Fibroblast of pulmonary artery (primary cell): Measurements from ENCODE around the gene STAT3.

Experiments
- DNase-seq: peaks from one replicate; pipeline ENCODE4 v3.0.0-alpha.2; 2010; ENCODE audit warnings: low read depth
- H3K4me3 ChIP-seq: replicated peaks from 2 replicates; pipeline ENCODE4 v1.5.1; 2011; ENCODE audit warnings: low read depth, mild to moderate bottlenecking, control low read depth, low read length, moderate library complexity
- CTCF ChIP-seq: IDR thresholded peaks from 2 replicates; pipeline ENCODE4 v1.5.1; 2011; ENCODE audit warnings: mild to moderate bottlenecking, control low read depth, low read length, inconsistent platforms; ENCODE audit errors: missing control alignments

STAT3 gene

GRCh38 chr17:42274253-42274542 lies 114.0 kb downstream of the STAT3 start:
- no peak for DNase-seq
- H3K4me3 ChIP-seq: no peak overlapping the region
- no peak for TF ChIP-seq CTCF

GRCh38 chr17:42273474-42274252 lies 114.6 kb downstream of the STAT3 start:
- DNase-seq: no peak
- no peak for TF ChIP-seq CTCF
- no peak overlapping the region for H3K4me3 ChIP-seq

- DNase-seq: no peak
- no peak for TF ChIP-seq CTCF
- no peak overlapping the region for H3K4me3 ChIP-seq
Observed at GRCh38 chr17:42272162-42272907, 115.9 kb downstream of the STAT3 start.

GRCh38 chr17:42271779-42272035 lies 116.5 kb downstream of the STAT3 start:
- DNase-seq: no peak

GRCh38 chr17:42271006-42271778 lies 117.0 kb downstream of the STAT3 start:
- TF ChIP-seq CTCF: no peak
- DNase-seq: no peak
- no peak overlapping the region for H3K4me3 ChIP-seq

More at GRCh38 chr17:42271779-42272035, 116.5 kb downstream of the STAT3 start:
- H3K4me3 ChIP-seq: no peak overlapping the region
- TF ChIP-seq CTCF: no peak

GRCh38 chr17:42270596-42270995 lies 117.6 kb downstream of the STAT3 start:
- no peak for DNase-seq
- H3K4me3 ChIP-seq: no peak overlapping the region

More at GRCh38 chr17:42270596-42270995, 117.6 kb downstream of the STAT3 start:
- TF ChIP-seq CTCF: no peak
